Lung (tissue), 12 donors: ENCODE measurements around the gene TIGAR. TPM values are rescaled to one million over a fixed set of nuclear protein-coding genes. Genes with fewer than 3 reads are reported as not detected.

Experiments used
- ATAC-seq: fragments of 200-7000 bp; cut with Tn5 transposase; one replicate; pipeline ENCODE4 v1.9.1; 2020; ENCODE audit warnings: moderate number of reproducible peaks; ENCODE audit not compliant: insufficient read depth, low FRiP score
- DNase-seq, 3 donors: peaks; one replicate each; pipeline ENCODE4 v3.0.0-alpha.2; 2013 to 2017
- H3K27ac ChIP-seq, 2 donors: one replicate each; pipeline ENCODE4 v1.5.1; 2013; ENCODE audit warnings: mild to moderate bottlenecking in 2 of 2, moderate library complexity in 2 of 2, control low read depth in 1 of 2, inconsistent platforms in 1 of 2, low read depth in 1 of 2, low read length in 1 of 2
- H3K27me3 ChIP-seq, 3 donors: one replicate each; pipeline ENCODE4 v1.5.1; 2013; ENCODE audit warnings: low read length in 2 of 3; ENCODE audit not compliant: control insufficient read depth in 3 of 3, insufficient read depth in 3 of 3
- H3K36me3 ChIP-seq, 4 donors: one replicate each; pipeline ENCODE4 v1.5.1; 2013; ENCODE audit warnings: low read length in 4 of 4, mild to moderate bottlenecking in 1 of 4, moderate library complexity in 1 of 4; ENCODE audit not compliant: control insufficient read depth in 4 of 4, insufficient read depth in 4 of 4
- H3K4me1 ChIP-seq, 5 donors: one replicate each; pipeline ENCODE4 v1.5.1; 2013; ENCODE audit warnings: low read length in 5 of 5, mild to moderate bottlenecking in 2 of 5, moderate library complexity in 1 of 5; ENCODE audit not compliant: control insufficient read depth in 5 of 5, insufficient read depth in 5 of 5
- H3K4me3 ChIP-seq: one replicate; pipeline ENCODE4 v1.5.1; 2013; ENCODE audit warnings: mild to moderate bottlenecking, control low read depth, moderate library complexity
- H3K9ac ChIP-seq, 2 donors: one replicate each; pipeline ENCODE4 v1.5.1; 2013; ENCODE audit warnings: low read length in 2 of 2, control low read depth in 1 of 2; ENCODE audit not compliant: insufficient read depth in 1 of 2
- H3K9me3 ChIP-seq, 4 donors: one replicate each; pipeline ENCODE4 v1.5.1; 2013; ENCODE audit warnings: low read length in 3 of 4, mild to moderate bottlenecking in 1 of 4, moderate library complexity in 1 of 4; ENCODE audit not compliant: control insufficient read depth in 4 of 4, insufficient read depth in 3 of 4
- WGBS, 2 donors: extraction: QIAGEN DNeasy Blood & Tissue Kit; methylation state at CpG; one replicate each; pipeline ENCODE4 v1.1.7; 2013; 5-methylcytosine and 5-hydroxymethylcytosine counted together
- polyA plus RNA-seq, 2 donors: library from polyadenylated mRNA; stranded (reverse); fragments of 200-250 nt; gene quantifications; one replicate each; pipeline ENCODE4 v1.2.1, GENCODE V29; 2013
- total RNA-seq, 2 donors: library from RNA; depleted of rRNA in 1 of 2; stranded (reverse); fragments of >200 nt in 1 of 2; gene quantifications; one replicate each; pipeline ENCODE4 v1.2.1, GENCODE V29; 2014 to 2021
- TF ChIP-seq, protein P1 (sequence below): IDR thresholded peaks from 2 replicates; pipeline ENCODE4 v1.5.1; 2012; ENCODE audit warnings: mild to moderate bottlenecking; ENCODE audit errors: control extremely low read depth, extremely low read depth
- donor health status: control.
- donor health status: control.
- donor health status: Bipolar disorder and iron deficiency.
- donor health status: healthy.
- donor health status: DM: yes; HTN: yes; CAD: no.

The TIGAR gene
- total and polyA plus RNA-seq, 4 donors, result 1.6 to 9.1 (median 6.5) TPM

DNA sequence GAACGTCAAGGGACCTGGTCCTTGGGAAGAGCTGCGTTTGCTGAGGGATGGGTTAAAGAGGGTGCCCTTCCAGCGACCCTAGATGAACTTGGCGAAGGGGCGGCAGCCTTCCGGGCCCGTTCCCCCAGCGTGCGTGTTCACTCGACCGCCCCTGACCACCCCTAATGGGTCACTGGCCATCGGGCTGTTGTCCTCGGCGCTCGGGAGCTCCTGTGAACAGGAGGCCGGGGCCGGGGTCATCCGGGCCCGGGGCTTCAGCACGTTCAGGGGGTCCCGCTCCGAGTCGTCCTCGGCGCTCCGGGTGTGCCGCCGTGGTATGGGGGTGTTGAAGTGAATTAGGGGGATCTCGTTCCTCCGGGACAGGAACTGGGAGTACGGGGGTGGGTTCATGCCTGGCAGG is 49.3 kb downstream of the TIGAR start:
- TF ChIP-seq, protein P1, sequence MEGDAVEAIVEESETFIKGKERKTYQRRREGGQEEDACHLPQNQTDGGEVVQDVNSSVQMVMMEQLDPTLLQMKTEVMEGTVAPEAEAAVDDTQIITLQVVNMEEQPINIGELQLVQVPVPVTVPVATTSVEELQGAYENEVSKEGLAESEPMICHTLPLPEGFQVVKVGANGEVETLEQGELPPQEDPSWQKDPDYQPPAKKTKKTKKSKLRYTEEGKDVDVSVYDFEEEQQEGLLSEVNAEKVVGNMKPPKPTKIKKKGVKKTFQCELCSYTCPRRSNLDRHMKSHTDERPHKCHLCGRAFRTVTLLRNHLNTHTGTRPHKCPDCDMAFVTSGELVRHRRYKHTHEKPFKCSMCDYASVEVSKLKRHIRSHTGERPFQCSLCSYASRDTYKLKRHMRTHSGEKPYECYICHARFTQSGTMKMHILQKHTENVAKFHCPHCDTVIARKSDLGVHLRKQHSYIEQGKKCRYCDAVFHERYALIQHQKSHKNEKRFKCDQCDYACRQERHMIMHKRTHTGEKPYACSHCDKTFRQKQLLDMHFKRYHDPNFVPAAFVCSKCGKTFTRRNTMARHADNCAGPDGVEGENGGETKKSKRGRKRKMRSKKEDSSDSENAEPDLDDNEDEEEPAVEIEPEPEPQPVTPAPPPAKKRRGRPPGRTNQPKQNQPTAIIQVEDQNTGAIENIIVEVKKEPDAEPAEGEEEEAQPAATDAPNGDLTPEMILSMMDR, result no peak
- H3K27ac ChIP-seq, result no peak overlapping the region
- no peaks in the 10 kb centered on the region for H3K36me3 ChIP-seq
- no peak for DNase-seq
- H3K9ac ChIP-seq, result no peak overlapping the region
- H3K27me3 ChIP-seq, result peaks cover 0 to 4% (median 0%) of the 10 kb centered on the region in 3 donors
- no peaks in the 10 kb centered on the region for H3K4me1 ChIP-seq
- no peak overlapping the region for H3K4me3 ChIP-seq
- WGBS, 2 donors, result 95 to 97% methylated on average over 31 of the region's 31 CpGs
- no peak for ATAC-seq
- no peaks in the 10 kb centered on the region for H3K9me3 ChIP-seq

DNA sequence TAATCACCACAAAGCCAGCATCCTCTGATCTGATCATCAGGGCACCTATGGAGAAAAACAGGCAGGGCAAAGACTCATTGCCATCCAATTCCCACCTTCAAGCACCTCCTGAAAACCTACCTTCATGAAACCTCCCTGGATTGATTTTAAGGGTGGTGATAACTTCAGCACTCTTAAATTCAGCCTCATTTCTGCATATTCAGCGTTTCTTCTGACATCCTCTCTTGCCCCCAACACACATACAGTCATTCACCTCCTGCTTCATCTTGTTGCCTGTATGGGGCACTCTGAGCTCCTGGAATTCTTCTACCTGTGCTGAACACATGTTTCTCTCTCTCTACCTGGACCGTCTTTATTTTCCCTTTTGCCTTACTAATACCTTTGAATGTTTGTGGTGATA is 51.6 kb downstream of the TIGAR start:
- Histone ChIP-seq H3K9me3 (no peaks in the 10 kb centered on the region), H3K9ac (no peak overlapping the region), H3K4me1 (no peaks in the 10 kb centered on the region), H3K36me3 (no peaks in the 10 kb centered on the region), H3K27ac (no peak overlapping the region), H3K4me3 (no peak overlapping the region), H3K27me3 (peaks cover 0 to 3% (median 0%) of the 10 kb centered on the region in 3 donors)
- DNase-seq (no peak), ATAC-seq (no peak)
- TF ChIP-seq, protein P1, result no peak
- WGBS, 2 donors, result 92 to 96% methylated on average over 2 of the region's 2 CpGs

DNA sequence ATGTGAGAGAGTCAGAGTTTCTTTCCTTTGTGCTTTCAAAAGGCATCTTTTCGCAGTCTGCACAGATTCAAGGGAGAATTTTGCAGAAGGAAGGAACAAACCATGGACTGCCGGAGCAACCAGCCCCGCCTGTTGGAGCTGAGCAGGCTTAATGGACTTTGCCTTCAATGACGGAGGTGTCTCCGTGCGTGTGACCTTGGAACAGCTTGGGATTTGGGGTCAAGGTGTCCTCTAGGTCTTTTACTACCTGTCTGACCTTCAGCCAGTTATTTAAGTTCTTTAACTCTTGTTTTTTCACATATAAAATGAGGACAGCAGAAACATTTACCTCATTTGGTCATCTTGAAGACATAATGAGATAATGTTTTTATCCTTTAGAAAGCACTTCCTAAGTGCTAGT is 54.4 kb downstream of the TIGAR start:
- Histone ChIP-seq H3K9me3 (no peaks in the 10 kb centered on the region), H3K27me3 (peaks cover 0 to 3% (median 3%) of the 10 kb centered on the region in 3 donors), H3K9ac (no peak overlapping the region), H3K27ac (no peak overlapping the region), H3K36me3 (no peaks in the 10 kb centered on the region), H3K4me3 (no peak overlapping the region), H3K4me1 (no peaks in the 10 kb centered on the region)
- TF ChIP-seq, protein P1, result no peak
- 76 to 85% methylated on average over 6 of the region's 6 CpGs for WGBS, 2 donors
- ATAC-seq (no peak), DNase-seq (no peak)

DNA sequence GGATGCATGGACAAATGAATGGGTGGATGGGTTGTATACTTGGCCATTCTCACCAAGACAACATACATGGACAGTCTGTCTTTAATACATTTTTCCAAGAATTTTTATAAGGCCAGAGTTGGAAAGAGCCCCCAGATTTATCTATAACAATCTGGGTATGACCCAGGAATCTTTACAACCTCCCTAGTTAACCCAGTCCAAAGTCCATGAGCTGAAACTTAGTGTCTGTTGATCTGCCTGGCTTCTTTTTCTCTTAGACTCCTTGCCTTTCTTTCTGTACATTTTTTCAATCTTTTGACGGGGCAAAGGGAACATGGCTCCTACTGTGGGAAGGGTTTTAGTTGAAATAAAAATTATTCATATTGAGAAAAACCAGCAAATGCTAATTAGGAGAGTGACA is 57.8 kb downstream of the TIGAR start:
- H3K4me3 ChIP-seq, result no peak overlapping the region
- no peaks in the 10 kb centered on the region for H3K4me1 ChIP-seq
- no peaks in the 10 kb centered on the region for H3K36me3 ChIP-seq
- no peak overlapping the region for H3K9ac ChIP-seq
- DNase-seq (no peak), ATAC-seq (no peak)
- H3K27ac ChIP-seq, result no peak overlapping the region
- TF ChIP-seq, protein P1, result no peak
- peaks cover 0 to 4% (median 3%) of the 10 kb centered on the region in 3 donors for H3K27me3 ChIP-seq
- peaks cover 0 to 3% (median 0%) of the 10 kb centered on the region in 4 donors for H3K9me3 ChIP-seq
- 83 to 88% methylated on average over 1 of the region's 1 CpG for WGBS, 2 donors
